Glomerular visceral epithelial cell (primary cell): ENCODE results near the gene GRIK1.

Experiments used
- DNase-seq: peaks from one replicate; pipeline ENCODE4 v3.0.0-alpha.2; 2016; ENCODE audit errors: extremely low spot score

GRIK1 gene

DNA sequence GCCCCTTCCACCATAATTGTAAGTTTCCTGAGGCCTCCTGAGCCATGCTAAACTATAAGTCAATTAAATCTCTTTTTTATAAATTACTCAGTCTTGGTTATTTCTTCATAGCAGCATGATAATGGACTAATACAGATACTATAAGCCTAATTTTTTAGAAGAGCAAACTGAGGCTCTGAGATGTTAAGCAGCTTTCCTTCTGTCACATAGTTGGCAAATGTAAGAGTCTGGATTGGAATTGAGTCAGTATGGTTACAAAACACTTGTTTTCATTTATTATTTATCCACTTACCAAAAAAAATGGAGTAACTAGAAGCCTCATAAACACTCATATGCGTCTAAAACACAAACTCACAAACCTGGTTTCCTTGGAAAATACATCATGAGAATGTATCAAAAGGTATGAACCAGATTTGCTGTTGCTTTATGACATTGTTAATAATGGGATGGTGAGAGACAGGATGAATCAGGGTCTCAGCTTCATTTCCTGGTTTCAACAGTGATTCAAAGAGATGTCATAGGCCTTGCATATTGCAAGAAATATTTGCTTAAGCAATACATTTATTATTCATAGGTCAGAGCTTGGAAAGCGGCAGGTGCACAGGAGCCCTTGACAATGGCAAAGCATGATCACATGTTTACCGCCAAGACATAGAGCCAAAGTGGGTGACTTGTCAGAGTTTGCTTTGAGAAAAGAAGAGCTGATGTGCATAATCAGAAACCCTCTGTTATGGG is 221.5 kb downstream of the GRIK1 start:
- no peak for DNase-seq

DNA sequence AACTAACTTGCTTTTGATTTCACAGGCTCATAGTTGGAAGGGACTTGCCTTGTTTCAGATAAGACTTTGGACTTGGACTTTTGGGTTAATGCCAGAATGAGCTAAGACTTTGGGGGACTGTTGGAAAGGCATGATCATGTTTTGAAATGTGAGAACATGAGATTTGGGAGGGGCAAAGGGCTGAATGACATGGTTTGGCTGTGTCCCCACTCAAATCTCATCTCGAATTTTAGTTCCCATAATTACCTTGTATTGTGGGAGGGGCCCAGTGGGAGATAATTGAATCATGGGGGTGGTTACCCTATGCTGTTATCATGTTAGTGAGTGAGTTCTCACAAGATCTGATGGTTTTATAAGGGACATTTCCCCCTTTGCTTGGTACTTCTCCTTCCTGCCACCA is 222.1 kb downstream of the GRIK1 start:
- DNase-seq = no peak

DNA sequence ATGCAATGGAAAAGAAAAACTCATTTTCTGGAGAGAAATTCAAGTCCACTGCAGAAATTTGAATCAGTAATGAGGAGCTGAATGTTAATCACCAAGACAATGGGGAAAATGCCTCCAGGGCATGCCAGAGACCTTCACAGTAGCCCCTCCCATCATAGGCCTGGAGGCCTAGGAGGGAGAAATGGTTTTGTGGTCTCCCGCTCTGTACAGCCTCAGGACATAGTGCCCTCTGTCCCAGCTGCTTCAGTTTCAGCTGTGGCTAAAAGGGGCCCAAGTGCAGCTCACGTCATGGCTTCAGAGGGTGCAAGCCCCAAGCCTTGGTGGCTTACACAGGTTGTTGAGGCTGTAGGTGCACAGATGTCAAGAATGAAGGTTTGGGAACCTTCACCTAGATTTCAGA is 223.0 kb downstream of the GRIK1 start:
- no peak for DNase-seq

DNA sequence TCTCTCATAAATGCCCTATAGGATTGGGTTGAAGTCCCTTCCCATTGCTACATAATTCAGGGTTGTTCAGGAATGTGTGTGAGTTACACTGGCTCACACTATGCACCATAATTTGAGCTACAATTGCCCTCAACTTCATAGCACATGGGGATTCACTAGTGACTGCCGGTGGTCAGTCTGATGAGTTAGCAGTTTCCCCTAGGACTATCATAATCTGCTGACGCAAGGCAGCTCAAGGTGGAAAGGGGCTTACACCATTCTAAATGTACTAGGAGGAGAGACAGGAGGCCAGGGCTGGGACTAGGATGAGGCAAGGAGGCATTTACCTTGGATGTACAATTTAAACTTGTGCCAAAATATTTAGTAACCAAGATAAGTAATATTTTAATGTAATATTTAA is 224.7 kb downstream of the GRIK1 start:
- DNase-seq = no peak

DNA sequence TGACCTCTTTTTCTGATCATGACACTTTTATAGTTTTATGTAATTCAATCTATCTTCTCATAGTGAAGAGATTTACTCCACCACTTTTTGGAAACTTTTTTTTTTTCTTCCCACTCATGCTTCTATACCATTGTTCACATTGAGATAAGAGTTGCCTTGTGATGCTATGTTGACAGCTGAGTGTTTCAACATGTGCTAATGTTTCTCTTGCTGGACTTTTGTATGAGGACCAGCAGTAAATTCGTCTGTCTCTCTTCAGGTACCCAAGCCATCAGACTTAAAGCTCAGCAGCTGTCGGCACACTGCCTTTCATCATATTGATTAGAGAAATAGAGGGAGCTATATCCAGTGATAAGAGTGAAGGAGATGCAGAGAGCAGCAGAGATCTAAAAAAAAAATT is 227.0 kb downstream of the GRIK1 start:
- no peak for DNase-seq

DNA sequence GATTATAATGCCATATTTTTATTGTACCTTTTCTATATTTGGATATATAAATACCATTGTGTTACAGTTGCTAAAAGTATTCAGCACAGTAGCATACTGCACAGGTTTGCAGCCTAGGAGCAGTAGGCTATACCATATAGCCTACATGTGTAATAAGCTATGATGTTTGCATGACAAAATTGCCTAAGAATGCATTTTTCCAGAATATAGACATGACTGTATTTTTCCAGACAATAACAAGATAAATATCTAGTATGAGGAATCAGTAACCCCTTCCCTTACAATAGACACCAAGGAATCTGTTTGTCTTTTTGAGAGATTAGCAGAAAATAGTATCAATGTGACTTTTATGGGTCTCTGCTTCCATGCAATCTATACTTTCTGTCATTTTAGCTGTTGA is 228.6 kb downstream of the GRIK1 start:
- no peak for DNase-seq

DNA sequence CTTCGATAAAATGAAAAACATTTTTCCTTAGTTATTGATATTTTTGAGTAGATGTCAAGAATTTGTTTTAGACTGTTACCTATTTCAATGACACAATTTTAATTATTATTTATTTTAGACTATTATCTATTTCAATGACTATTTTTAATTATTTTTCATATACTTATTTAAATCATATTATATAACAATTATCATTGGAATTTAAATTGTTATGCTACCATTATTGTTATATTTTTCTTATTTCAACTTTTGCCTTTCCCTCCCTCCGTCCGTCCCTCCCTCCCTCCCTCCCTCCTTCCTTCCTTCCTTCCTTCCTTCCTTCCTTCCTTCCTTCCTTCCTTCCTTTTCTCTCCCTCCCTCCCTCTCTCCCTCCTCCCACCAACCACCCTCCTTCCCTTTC is 229.3 kb downstream of the GRIK1 start:
- DNase-seq = no peak

DNA sequence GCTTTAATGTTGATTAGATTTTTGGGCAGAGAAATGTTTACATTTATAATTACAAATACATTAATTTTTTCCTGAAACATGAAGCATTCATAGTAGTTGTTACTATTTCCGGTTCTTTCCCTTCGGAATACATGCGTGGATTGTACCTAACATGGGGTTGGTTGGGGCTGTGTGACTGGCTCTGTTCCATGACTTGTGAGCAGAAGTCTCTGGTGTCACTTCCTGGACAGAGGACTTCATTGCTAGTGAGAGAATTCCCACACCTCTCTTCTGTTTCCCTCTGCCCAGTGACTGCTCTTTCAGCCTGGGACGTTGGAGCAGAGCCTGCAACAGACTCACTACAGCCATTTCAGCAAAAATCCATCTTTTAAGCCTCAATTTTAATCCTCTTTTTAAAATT is 231.4 kb downstream of the GRIK1 start:
- no peak for DNase-seq

DNA sequence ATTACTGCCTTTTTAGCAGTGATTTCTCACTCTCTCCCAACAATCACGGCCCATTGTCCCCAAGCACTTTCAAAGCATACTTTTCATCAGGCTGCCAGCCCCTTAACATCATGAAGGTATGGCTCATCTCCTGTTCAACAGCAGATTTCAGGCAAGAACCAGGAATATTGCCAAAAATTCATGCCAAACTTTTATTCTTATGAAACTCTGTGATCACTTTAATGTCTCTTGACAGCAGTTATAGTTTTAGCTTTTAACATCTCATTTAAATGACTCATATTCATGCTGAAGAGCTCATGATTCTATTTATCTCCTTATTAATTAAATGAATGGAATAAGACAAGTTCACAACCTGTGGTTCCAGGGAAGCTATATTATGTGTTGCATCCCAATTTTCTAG is 235.1 kb downstream of the GRIK1 start:
- no peak for DNase-seq

DNA sequence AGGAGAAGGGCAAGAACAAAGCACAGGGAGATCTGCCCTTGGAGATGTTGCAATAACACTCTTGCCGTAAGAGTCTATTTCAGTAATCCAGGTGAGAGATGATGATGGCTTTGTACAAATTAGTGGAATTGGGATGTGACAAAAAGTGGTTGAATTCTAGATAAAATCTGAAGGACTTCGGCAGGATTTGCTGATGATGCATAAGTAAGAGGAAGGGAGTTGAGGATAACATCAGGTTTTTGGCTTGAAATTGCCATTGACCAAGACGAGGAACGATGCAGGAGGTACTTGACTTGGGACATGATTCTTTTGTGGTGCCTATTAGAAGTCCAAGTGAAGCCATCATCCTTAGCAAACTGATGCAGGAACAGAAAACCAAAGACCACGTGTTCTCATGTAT is 238.1 kb downstream of the GRIK1 start:
- no peak for DNase-seq

DNA sequence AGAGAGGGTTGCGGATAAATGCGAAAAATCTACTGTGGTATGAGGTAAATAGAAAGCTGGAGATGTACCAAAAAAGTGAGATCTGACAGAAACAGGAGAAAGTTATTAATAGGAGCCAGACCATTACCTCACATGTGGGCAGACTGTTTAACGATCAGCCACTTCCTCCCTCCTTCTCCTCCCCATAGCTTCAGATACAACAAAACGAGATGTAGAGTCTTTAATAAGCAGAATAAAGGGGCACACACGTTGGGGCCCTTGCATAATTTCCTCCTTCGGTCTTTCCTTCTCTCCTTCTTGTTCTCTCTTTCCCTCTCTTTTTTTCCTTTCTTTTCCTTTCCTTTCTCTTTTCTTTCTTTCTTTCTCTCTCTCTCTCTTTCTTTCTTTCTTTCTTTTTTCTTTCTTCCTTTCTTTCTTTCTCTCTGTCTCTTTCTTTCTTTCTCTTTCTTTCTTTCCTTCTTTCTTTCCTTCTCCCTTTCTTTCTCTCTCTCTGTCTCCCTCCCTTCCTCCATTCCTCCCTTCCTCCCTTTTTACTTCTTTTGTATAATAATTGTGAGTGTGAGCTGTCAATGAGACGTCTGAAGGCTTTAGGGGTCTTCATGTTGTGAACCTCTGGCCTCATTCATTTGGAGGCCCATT is 242.1 kb downstream of the GRIK1 start:
- DNase-seq = peak; percentile 6

DNA sequence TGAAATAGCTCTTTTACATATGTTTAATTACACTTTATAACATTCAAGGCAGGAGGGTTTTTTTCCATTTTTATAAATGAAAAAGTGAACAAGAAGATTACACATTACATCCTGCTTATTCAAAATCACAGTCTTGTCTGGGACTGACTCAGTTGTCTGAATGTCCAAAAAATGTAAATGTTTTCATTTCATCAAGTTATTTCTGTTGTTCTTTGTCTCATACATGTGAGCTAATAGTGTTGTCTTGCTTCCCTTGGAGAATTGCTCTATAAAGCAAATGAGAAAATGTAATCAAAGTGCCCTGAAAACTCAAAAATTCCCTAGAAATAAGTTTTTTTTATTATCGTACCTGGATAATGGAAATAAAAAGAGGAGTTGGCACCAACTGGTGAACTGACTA is 242.9 kb downstream of the GRIK1 start:
- no peak for DNase-seq

DNA sequence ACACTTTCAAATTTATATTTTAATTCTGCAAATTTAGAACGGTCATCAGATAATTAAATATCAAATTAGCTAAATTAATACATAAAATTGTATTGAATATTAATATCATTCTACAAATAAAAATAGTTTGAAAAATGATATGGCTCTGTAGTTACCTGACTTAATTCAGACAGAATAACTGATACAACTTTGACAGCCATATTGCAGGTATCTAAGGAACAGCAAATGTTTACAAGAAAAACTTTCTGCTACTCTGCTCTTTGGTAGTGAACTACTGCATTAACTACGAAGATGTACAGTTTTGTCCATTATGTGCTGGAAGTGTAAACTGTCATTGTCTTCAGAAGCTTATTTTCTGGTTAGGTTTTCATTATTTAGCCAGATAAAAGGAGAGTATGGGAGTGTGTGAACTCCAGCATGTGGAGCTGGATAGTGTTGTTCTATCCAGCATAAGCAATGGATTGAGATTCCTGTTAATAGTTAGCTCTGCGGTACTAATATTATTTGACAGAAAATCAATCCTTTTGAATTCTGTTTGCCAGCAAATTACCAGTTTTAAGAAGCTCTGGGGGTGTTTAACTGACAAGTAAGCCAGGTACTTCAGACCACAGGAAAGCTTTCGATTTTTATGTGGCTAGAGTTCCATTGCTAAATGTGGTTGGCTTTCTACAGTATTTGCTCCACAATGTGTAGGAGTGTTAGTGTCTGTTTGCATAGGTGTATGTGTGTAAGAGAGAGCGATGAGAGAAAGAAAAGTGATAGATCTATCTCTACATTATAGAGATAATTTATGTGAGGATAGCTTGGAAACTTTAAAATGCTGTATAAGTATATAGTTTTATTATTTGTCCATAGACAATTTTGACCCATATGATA is 247.9 kb downstream of the GRIK1 start:
- no peak for DNase-seq

DNA sequence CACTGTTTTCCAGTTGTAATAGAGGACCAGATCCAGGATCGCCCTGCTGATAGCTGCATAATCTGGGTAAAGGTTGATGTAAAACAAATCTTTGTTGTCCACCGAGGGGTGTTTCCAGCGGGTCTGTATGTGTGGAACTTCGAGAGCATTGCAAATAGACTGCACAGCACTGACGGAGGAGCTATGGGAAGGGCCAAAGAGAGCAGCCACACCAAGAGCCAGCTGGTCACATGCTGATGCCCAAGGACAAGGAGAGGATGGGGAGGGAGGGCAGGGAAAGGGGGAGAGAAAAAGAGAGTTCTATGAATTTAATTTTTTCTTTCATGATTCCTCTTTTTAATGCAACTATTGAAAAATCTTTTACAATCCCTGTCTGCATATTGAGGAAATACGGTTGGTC is 250.0 kb downstream of the GRIK1 start:
- DNase-seq = no peak

DNA sequence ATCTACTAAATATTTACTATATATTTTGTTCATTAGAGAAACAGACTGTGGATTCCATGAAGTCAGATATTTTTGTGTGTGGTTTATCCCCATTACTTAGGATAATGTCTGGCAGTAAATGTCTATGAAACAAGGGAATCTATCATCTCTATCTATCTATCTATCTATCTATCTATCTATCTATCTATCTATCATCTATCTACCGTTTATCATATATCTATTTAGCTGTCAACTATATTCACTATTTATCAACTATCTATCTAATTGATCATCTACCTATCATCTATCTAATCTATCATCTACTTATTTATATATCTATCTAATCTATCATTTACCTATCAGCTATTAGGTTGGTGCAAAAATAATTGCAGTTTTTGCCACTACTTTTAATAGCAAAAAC is 255.7 kb downstream of the GRIK1 start:
- DNase-seq = no peak

DNA sequence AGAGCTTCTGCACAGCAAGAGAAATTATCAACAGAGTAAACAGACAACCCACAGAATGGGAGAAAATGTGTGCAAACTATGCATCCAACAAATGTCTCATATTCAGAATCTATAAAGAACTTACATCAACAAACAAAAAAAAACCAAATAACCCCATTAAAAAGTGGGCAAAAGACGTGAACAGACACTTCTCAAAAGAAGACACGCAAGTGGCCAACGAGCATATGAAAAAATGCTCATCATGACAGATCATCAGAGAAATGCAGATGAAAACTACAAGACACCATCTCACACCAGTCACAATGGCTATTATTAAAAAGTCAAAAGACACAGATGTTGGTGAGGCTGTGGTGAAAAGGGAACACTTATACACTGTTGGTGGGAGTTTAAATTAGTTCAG is 257.0 kb downstream of the GRIK1 start:
- DNase-seq = no peak

DNA sequence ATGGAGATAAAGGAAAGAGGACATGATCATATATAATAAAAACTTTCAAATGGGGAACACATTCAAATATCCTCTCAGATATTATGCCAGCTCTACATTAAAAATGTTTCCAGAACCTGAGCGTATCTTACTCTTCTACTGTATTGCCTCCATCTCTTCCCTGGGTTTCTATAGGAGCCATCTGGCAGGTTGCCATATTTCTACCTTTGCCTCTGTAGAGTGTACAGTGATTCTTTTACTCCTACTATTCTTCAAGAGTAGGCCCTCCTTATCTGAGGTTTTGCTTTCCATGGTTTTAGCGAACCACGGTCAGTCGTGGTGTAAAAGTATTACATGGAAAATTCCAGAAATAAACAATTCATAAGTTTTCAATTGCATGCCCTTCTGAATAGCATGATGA is 259.5 kb downstream of the GRIK1 start:
- DNase-seq = no peak

DNA sequence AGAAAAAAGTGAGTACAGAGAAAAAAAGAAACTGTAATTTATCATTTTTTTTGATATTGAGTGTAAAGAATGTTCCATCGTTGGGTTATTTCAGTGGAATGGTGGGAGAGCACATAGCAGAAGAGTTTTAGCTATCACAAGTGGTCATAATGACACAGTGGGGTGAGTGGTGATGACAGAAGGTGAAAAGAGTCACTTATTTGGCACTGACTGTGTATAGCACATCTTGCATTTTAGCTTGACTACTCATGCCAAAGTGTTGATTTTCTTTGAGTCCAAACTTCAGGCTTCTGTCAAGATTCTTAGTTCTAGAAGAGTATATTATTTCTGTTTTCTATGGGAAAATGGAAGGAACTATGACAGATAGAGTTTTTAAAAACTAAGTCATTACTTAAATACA is 261.2 kb downstream of the GRIK1 start:
- peak; percentile 8 for DNase-seq

DNA sequence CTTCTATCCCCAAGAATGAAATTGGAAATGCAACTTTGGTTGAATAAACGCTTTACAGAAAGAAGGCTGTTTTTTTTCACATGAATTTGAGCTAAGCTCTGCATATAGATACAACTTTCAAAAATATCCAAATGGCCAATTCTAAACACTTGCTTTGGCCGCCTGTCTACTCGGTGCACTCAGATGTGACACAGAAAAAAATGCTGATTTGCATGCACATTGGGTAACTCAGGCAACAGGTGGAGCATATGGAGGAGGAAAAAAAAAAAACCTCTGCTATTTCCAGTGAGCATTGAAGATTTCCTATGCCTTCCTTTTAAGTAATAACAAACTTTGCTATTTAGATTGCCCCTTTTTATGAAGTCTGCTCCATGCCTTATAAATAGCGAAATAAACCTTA is 262.5 kb downstream of the GRIK1 start:
- DNase-seq = no peak

DNA sequence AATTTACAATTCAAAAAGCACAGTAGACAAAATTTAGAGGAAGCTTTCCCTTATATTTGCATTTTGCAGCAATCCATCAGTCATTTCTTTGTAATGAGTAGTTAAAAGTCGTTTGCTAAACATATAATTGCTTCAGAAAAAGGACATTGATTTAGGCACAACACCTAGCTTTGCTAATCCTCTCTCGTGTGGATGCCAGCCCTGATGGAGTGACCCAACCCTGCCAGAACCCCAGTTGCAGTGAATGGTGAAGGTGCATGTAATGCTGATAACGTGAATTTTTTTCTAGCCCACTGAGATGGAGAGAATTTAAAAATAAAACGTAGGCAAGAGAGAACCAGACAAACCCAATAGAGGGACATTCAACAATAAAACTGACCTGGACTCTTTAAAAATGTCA is 263.4 kb downstream of the GRIK1 start:
- DNase-seq = no peak

DNA sequence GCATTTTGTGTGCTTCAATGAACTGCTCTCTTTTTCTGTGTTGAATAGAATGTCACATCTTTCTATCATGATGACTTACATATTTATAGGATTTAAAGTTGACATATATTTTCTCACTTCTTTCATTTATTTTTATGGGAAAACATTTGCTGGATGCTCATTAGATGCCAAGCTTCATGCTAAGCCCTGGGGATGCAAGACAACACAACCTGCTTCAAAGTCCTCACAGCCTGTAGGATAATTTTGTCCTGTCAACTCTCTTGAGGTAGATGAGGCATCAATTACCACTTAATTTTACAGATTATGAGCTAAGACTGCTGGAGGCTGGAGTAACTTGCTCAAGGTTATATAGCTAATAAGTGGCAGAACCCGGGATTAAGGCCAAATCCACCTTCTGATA is 264.3 kb downstream of the GRIK1 start:
- no peak for DNase-seq

DNA sequence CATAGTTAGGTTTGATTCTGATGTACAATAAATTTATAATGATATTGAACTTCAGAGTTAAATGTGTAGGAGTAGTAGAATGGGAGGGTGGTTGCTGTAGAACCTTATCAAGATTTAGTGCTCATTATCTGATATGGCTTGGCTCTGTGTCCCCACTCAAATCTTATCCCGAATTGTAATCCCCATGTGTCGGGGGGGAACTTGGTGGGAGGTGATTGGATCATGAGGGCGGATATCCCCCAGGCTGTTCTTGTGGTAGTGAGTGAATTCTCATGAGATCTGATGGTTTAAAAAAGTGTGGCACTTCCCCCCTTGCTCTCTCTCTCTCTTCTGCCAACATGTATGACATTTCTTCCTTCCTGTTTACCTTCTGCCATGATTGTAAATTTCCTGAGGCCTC is 265.5 kb downstream of the GRIK1 start:
- DNase-seq = no peak

DNA sequence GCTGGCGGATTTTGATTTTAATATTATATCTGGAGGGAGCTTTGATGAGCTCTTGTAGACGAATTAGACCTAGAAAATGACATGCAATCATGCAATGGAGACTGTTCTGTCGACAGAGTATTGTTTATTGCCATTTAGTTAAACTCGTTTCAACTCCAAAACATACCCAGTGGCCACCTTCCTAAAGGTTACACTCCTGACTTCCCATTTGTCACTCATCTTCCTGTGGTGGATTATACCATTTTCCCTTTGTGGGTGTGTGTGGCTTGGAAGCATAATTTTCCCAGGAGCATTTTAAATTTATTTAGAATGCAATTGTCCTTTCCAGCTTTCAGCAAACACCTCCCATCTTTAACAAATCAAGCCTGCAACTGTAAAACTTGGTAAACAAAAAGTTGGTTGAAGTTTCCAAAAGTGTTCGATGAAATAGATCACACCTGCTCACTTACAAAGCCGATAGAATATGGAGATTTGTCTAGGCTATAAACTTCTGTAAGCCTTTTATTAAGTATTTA is 266.6 kb downstream of the GRIK1 start:
- DNase-seq = no peak
